HUES48 (cell line): Measurements from ENCODE around the gene CYB561D1.
A peak's percentile ranks its signal among the peaks of the same experiment; 100 is the strongest.

ENCODE experiments used
- H3K27ac ChIP-seq: one replicate; pipeline ENCODE4 v1.7.0; 2013; ENCODE audit warnings: low read depth, low read length, inconsistent platforms
- H3K27me3 ChIP-seq: 2 replicates; pipeline ENCODE4 v1.6.1; 2013; ENCODE audit warnings: mild to moderate bottlenecking, low read length; ENCODE audit not compliant: control insufficient read depth, insufficient read depth
- H3K36me3 ChIP-seq: 2 replicates; pipeline ENCODE4 v1.6.1; 2013; ENCODE audit warnings: low read length; ENCODE audit not compliant: control insufficient read depth, insufficient read depth
- H3K4me1 ChIP-seq: 2 replicates; pipeline ENCODE4 v1.6.1; 2013; ENCODE audit warnings: mild to moderate bottlenecking, low read length; ENCODE audit not compliant: control insufficient read depth, insufficient read depth
- H3K4me3 ChIP-seq: 2 replicates; pipeline ENCODE4 v1.5.1; 2013; ENCODE audit warnings: mild to moderate bottlenecking, low read depth, low read length
- H3K9ac ChIP-seq: 2 replicates; pipeline ENCODE4 v1.6.1; 2013; ENCODE audit warnings: mild to moderate bottlenecking, low read depth, low read length, moderate library complexity
- H3K9me3 ChIP-seq: 2 replicates; pipeline ENCODE4 v1.6.1; 2013; ENCODE audit warnings: low read length; ENCODE audit not compliant: control insufficient read depth, insufficient read depth

The CYB561D1 gene

GRCh38 chr1:109490029-109490933 lies 3.6 kb upstream of the CYB561D1 start:
- no peak overlapping the region for H3K27ac ChIP-seq
- H3K4me1 ChIP-seq = peaks cover 7% of the 10 kb centered on the region; the same call in 1 of the 2 replicates
- H3K27me3 ChIP-seq = no peaks in the 10 kb centered on the region
- H3K36me3 ChIP-seq = peaks cover 44% of the 10 kb centered on the region; the same call in 1 of the 2 replicates
- no peaks in the 10 kb centered on the region for H3K9me3 ChIP-seq
- no peak overlapping the region for H3K9ac ChIP-seq
- H3K4me3 ChIP-seq = no peak overlapping the region

GRCh38 chr1:109490934-109491302 lies 3.0 kb upstream of the CYB561D1 start:
- Histone ChIP-seq H3K27me3 (no peaks in the 10 kb centered on the region), H3K4me1 (0 out of 2 replicates have a peak, but pooled peaks cover 3% of the 10 kb centered on the region), H3K36me3 (peaks cover 40% of the 10 kb centered on the region; the same call in 1 of the 2 replicates), H3K27ac (no peak overlapping the region), H3K9ac (no peak overlapping the region), H3K4me3 (no peak overlapping the region), H3K9me3 (no peaks in the 10 kb centered on the region)

GRCh38 chr1:109491372-109491771 lies 2.5 kb upstream of the CYB561D1 start:
- H3K9ac ChIP-seq = no peak overlapping the region
- no peaks in the 10 kb centered on the region for H3K9me3 ChIP-seq
- H3K4me1 ChIP-seq = 0 out of 2 replicates have a peak, but pooled peaks cover 3% of the 10 kb centered on the region
- H3K27ac ChIP-seq = no peak overlapping the region
- no peaks in the 10 kb centered on the region for H3K27me3 ChIP-seq
- peaks cover 36% of the 10 kb centered on the region; the same call in 1 of the 2 replicates for H3K36me3 ChIP-seq
- H3K4me3 ChIP-seq = no peak overlapping the region

- Histone ChIP-seq H3K4me1 (peaks cover 8% of the 10 kb centered on the region; the same call in 1 of the 2 replicates), H3K36me3 (peaks cover 30% of the 10 kb centered on the region; the same call in 1 of the 2 replicates), H3K9ac (no peak overlapping the region), H3K27me3 (no peaks in the 10 kb centered on the region), H3K4me3 (no peak overlapping the region), H3K27ac (no peak overlapping the region), H3K9me3 (no peaks in the 10 kb centered on the region)
These were observed 1.1 kb upstream of the CYB561D1 start for GRCh38 chr1:109492779-109493178.

- Histone ChIP-seq H3K4me3 (no peak overlapping the region), H3K36me3 (peaks cover 25% of the 10 kb centered on the region; the same call in 1 of the 2 replicates)
These were observed 667 bp upstream of the CYB561D1 start for GRCh38 chr1:109493227-109493626.

GRCh38 chr1:109495738-109496137 lies 1.8 kb downstream of the CYB561D1 start:
- no peak overlapping the region for H3K27ac ChIP-seq
- H3K27me3 ChIP-seq = no peaks in the 10 kb centered on the region
- H3K4me1 ChIP-seq = peaks cover 20% of the 10 kb centered on the region
- no peaks in the 10 kb centered on the region for H3K9me3 ChIP-seq
- H3K9ac ChIP-seq = no peak overlapping the region
- H3K36me3 ChIP-seq = peaks cover 13% of the 10 kb centered on the region; the same call in 1 of the 2 replicates
- H3K4me3 ChIP-seq = no peak overlapping the region

More at GRCh38 chr1:109493227-109493626, 667 bp upstream of the CYB561D1 start:
- Histone ChIP-seq H3K27ac (no peak overlapping the region), H3K9me3 (no peaks in the 10 kb centered on the region), H3K4me1 (peaks cover 13% of the 10 kb centered on the region; the same call in 1 of the 2 replicates), H3K9ac (no peak overlapping the region), H3K27me3 (no peaks in the 10 kb centered on the region)

GRCh38 chr1:109497449-109498160 lies 3.7 kb downstream of the CYB561D1 start:
- no peak overlapping the region for H3K4me3 ChIP-seq
- peak overlapping the region; percentile 57 for H3K27ac ChIP-seq
- H3K36me3 ChIP-seq = no peaks in the 10 kb centered on the region
- H3K4me1 ChIP-seq = peaks cover 20% of the 10 kb centered on the region
- no peaks in the 10 kb centered on the region for H3K27me3 ChIP-seq
- H3K9me3 ChIP-seq = no peaks in the 10 kb centered on the region
- H3K9ac ChIP-seq = no peak overlapping the region

- H3K9me3 ChIP-seq = no peaks in the 10 kb centered on the region
- H3K36me3 ChIP-seq = no peaks in the 10 kb centered on the region
- H3K4me3 ChIP-seq = no peak overlapping the region
- H3K9ac ChIP-seq = no peak overlapping the region
- H3K27ac ChIP-seq = peak overlapping the region; percentile 57
- peaks cover 20% of the 10 kb centered on the region for H3K4me1 ChIP-seq
- no peaks in the 10 kb centered on the region for H3K27me3 ChIP-seq
These were observed 4.4 kb downstream of the CYB561D1 start for GRCh38 chr1:109498161-109498801.

- Histone ChIP-seq H3K27me3 (no peaks in the 10 kb centered on the region), H3K9me3 (no peaks in the 10 kb centered on the region), H3K27ac (no peak overlapping the region), H3K36me3 (no peaks in the 10 kb centered on the region), H3K4me3 (no peak overlapping the region), H3K9ac (no peak overlapping the region), H3K4me1 (peaks cover 17% of the 10 kb centered on the region)
These were observed 5.2 kb downstream of the CYB561D1 start for GRCh38 chr1:109499081-109499480.

- Histone ChIP-seq H3K9ac (no peak overlapping the region), H3K9me3 (no peaks in the 10 kb centered on the region), H3K36me3 (no peaks in the 10 kb centered on the region), H3K4me1 (peaks cover 17% of the 10 kb centered on the region), H3K4me3 (no peak overlapping the region), H3K27ac (no peak overlapping the region), H3K27me3 (no peaks in the 10 kb centered on the region)
These were observed 6.0 kb downstream of the CYB561D1 start for GRCh38 chr1:109499661-109500536.
